DOHH2 (cell line): Measurements from ENCODE around the gene FANCI.

Experiments
- H3F3A ChIP-seq: fragments of 200-600 bp; sonication (generic), shearing (Covaris generic); 2 replicates; pipeline ENCODE4 v1.6.0; 2016; ENCODE audit warnings: antibody characterized with exemption, mild to moderate bottlenecking; ENCODE audit not compliant: control insufficient read depth, insufficient read depth
- H3K27ac ChIP-seq: fragments of 200-600 bp; sonication (generic); 2 replicates; pipeline ENCODE4 v1.5.1; 2014; ENCODE audit warnings: low read depth, mild to moderate bottlenecking, low read length, moderate library complexity
- H3K27me3 ChIP-seq: fragments of 200-600 bp; sonication (generic); 2 replicates; pipeline ENCODE4 v1.6.1; 2014; ENCODE audit warnings: mild to moderate bottlenecking, low read length, mixed read lengths; ENCODE audit not compliant: control insufficient read depth
- H3K36me3 ChIP-seq: fragments of 200-600 bp; sonication (generic); 2 replicates; pipeline ENCODE4 v1.6.1; 2014; ENCODE audit warnings: mild to moderate bottlenecking, low read length, moderate library complexity, mixed read lengths; ENCODE audit not compliant: control insufficient read depth
- H3K4me1 ChIP-seq: fragments of 200-600 bp; sonication (generic); 2 replicates; pipeline ENCODE4 v1.6.1; 2014; ENCODE audit warnings: mild to moderate bottlenecking, low read length, mixed read lengths; ENCODE audit not compliant: control insufficient read depth
- H3K4me2 ChIP-seq: fragments of 200-600 bp; sonication (generic); 2 replicates; pipeline ENCODE4 v1.6.0; 2014; ENCODE audit warnings: mild to moderate bottlenecking, low read length, moderate library complexity
- H3K4me3 ChIP-seq: fragments of 200-600 bp; sonication (generic); 2 replicates; pipeline ENCODE4 v1.5.1; 2014; ENCODE audit warnings: mild to moderate bottlenecking, low read length, mixed read lengths
- H3K79me2 ChIP-seq: fragments of 200-600 bp; sonication (generic); 2 replicates; pipeline ENCODE4 v1.6.1; 2014; ENCODE audit warnings: mild to moderate bottlenecking, low read length, mixed read lengths; ENCODE audit not compliant: control insufficient read depth
- H3K9me2 ChIP-seq: fragments of 200-600 bp; sonication (generic); replicated peaks from 2 replicates; pipeline ENCODE4 v1.6.1; 2014; ENCODE audit warnings: mild to moderate bottlenecking, low read length, mixed read lengths; ENCODE audit not compliant: control insufficient read depth
- H3K9me3 ChIP-seq: fragments of 200-600 bp; sonication (generic); 2 replicates; pipeline ENCODE4 v1.6.1; 2014; ENCODE audit warnings: antibody characterized with exemption, low read length, mixed read lengths; ENCODE audit not compliant: control insufficient read depth, insufficient read depth
- H4K20me1 ChIP-seq: fragments of 200-600 bp; sonication (generic); 2 replicates; pipeline ENCODE4 v1.6.0; 2014; ENCODE audit warnings: low read depth, mild to moderate bottlenecking, antibody characterized with exemption, low read length, moderate library complexity; ENCODE audit not compliant: control insufficient read depth, insufficient read depth
- EZH2phosphoT487 ChIP-seq: fragments of 200-600 bp; sonication (generic); IDR thresholded peaks from 2 replicates; pipeline ENCODE4 v1.6.1; 2017; ENCODE audit warnings: borderline replicate concordance, mild to moderate bottlenecking, antibody characterized with exemption, low read length, moderate library complexity, mixed read lengths
- TF ChIP-seq, protein P1 (sequence below): fragments of 200-600 bp; sonication (generic); IDR thresholded peaks from one replicate; pipeline ENCODE4 v1.5.1; 2014; ENCODE audit warnings: antibody characterized with exemption, mild to moderate bottlenecking, low read depth, low read length; ENCODE audit not compliant: poor library complexity, severe bottlenecking

FANCI gene

DNA sequence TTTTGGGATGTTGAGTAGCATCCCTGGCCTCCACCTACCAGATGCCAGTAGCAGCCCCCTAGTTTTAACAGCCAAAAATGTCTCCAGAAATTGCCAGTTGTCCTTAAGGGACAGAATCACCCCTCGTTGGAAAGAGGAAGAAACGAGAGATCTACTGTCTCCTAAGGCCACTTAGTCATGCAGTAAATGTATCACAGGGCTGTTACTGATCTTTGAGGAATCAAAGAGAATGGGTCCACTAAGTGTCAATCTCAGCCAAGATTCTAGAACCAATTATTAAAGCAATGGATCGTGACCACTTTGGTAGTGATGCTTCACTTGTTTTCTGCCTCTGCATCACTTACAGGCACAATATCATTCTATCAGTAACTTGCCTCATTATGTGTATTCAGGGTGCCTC lies 64.5 kb downstream of the FANCI start:
- H3K27me3 ChIP-seq: no peaks in the 10 kb centered on the region
- H3K9me2 ChIP-seq: no peaks in the 10 kb centered on the region
- peaks cover 94% of the 10 kb centered on the region for H3K36me3 ChIP-seq
- TF ChIP-seq EZH2phosphoT487: no peak
- TF ChIP-seq, protein P1, sequence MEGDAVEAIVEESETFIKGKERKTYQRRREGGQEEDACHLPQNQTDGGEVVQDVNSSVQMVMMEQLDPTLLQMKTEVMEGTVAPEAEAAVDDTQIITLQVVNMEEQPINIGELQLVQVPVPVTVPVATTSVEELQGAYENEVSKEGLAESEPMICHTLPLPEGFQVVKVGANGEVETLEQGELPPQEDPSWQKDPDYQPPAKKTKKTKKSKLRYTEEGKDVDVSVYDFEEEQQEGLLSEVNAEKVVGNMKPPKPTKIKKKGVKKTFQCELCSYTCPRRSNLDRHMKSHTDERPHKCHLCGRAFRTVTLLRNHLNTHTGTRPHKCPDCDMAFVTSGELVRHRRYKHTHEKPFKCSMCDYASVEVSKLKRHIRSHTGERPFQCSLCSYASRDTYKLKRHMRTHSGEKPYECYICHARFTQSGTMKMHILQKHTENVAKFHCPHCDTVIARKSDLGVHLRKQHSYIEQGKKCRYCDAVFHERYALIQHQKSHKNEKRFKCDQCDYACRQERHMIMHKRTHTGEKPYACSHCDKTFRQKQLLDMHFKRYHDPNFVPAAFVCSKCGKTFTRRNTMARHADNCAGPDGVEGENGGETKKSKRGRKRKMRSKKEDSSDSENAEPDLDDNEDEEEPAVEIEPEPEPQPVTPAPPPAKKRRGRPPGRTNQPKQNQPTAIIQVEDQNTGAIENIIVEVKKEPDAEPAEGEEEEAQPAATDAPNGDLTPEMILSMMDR: no peak
- H3K4me3 ChIP-seq: no peak overlapping the region
- peaks cover 10% of the 10 kb centered on the region for H3F3A ChIP-seq
- H3K9me3 ChIP-seq: no peaks in the 10 kb centered on the region
- no peak overlapping the region for H3K27ac ChIP-seq
- no peaks in the 10 kb centered on the region for H3K79me2 ChIP-seq
- H4K20me1 ChIP-seq: 0 out of 2 replicates have a peak, but pooled peaks cover 6% of the 10 kb centered on the region
- no peak overlapping the region for H3K4me2 ChIP-seq
- H3K4me1 ChIP-seq: no peaks in the 10 kb centered on the region

DNA sequence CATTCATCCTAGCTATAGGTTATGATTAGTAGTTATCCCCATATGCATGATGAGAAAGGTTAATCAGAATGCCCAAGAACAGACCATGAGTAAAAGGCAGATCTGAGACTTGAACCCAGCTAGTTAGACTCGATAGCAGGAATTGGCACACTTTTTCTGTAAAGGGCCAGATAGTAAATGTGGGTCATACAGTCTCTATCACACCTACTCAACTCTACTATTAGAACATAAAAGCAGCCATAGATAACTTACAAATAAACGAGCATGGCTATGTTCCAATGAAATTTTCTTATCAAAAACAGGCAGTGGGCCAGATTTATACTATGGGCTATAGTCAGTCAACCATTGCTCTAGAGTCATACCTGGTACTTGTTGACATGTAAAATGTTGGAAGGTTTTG lies 66.2 kb downstream of the FANCI start:
- Histone ChIP-seq H3K36me3 (peaks cover 95% of the 10 kb centered on the region), H3K27me3 (no peaks in the 10 kb centered on the region), H3F3A (peaks cover 23% of the 10 kb centered on the region), H3K4me3 (no peak overlapping the region), H3K9me3 (no peaks in the 10 kb centered on the region), H3K9me2 (no peaks in the 10 kb centered on the region), H3K4me1 (no peaks in the 10 kb centered on the region), H3K79me2 (no peaks in the 10 kb centered on the region), H3K4me2 (no peak overlapping the region), H4K20me1 (no peaks in the 10 kb centered on the region), H3K27ac (no peak overlapping the region)
- TF ChIP-seq, protein P1: no peak
- no peak for TF ChIP-seq EZH2phosphoT487

DNA sequence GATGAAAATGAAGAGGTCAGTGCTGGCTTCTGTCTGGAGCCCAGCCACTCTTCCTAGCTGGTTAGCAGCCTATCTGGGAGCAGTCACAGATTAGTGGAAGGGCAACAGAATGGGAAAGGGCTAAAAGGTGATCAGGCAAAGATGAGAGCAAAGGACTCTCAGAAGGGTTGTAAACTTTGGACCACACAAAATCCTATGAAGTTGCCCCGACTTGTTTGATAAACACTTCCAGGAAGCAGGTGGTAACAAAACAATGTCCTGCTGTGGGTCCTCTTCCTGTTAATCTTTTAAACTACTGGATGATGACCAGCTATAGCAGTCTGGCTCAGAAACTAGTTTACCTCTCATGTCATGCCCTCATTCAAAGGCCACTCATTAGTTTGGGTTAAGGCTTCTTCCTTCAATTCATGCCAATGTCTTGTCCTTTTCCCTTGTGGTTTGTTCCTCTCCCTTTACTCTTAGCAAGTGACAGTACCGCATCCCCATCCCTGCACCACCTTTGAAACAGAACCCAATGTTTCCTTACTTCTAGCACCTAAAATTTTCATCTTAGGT lies 71.7 kb downstream of the FANCI start:
- Histone ChIP-seq H3K4me1 (no peaks in the 10 kb centered on the region), H4K20me1 (no peaks in the 10 kb centered on the region), H3K79me2 (no peaks in the 10 kb centered on the region), H3K9me3 (no peaks in the 10 kb centered on the region), H3K27me3 (no peaks in the 10 kb centered on the region), H3K9me2 (no peaks in the 10 kb centered on the region), H3K36me3 (peaks cover 95% of the 10 kb centered on the region), H3F3A (peaks cover 54% of the 10 kb centered on the region), H3K27ac (no peak overlapping the region), H3K4me3 (no peak overlapping the region), H3K4me2 (no peak overlapping the region)
- TF ChIP-seq, protein P1: no peak
- no peak for TF ChIP-seq EZH2phosphoT487

DNA sequence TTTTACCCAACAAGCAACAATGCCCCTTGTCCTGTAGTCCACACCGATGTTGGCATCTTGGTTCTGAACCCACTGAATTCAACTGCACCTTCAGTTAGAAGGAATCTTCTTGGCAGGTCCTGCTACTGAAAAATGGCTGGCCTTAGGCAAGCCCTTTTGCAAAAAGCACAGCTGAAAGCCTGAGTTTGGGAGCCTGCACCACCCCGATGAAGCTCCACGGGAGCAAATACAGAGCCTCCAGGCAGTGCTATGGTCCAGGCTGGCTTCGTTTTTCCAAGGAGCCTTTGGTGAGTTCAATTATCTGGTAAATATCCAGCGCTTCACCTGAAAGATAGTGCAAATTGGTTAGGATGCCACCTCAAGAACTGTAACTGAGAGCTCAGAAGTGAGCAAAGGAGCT lies 72.7 kb downstream of the FANCI start:
- no peaks in the 10 kb centered on the region for H3K4me1 ChIP-seq
- H3K27ac ChIP-seq: no peak overlapping the region
- H3K4me2 ChIP-seq: no peak overlapping the region
- H3K36me3 ChIP-seq: peaks cover 99% of the 10 kb centered on the region
- no peaks in the 10 kb centered on the region for H3K27me3 ChIP-seq
- peaks cover 54% of the 10 kb centered on the region for H3F3A ChIP-seq
- no peaks in the 10 kb centered on the region for H3K9me3 ChIP-seq
- TF ChIP-seq EZH2phosphoT487: no peak
- TF ChIP-seq, protein P1: no peak
- H3K4me3 ChIP-seq: no peak overlapping the region
- no peaks in the 10 kb centered on the region for H4K20me1 ChIP-seq
- no peaks in the 10 kb centered on the region for H3K9me2 ChIP-seq
- no peaks in the 10 kb centered on the region for H3K79me2 ChIP-seq
